WTC11 (cell line): ENCODE results near the gene CD48. TPM values are rescaled to one million over a fixed set of nuclear protein-coding genes. Genes with fewer than 3 reads are reported as not detected.

Experiments used
- ATAC-seq: fragments of 200-7000 bp; cut with Tn5 transposase; 2 replicates; pipeline ENCODE4 v1.10.0; 2021; ENCODE audit warnings: mild to moderate bottlenecking, moderate library complexity
- CTCF ChIA-PET: fragments of 300-600 bp; sonication (Branson Sonifier 250); formaldehyde crosslinking; loops from one replicate; lab custom pipeline; 2021; ENCODE audit warnings: antibody characterized with exemption; lab: Charles Lee
- POLR2A ChIA-PET: fragments of 350-600 bp; sonication (Branson Sonifier 250); formaldehyde crosslinking; loops from one replicate; lab custom pipeline; 2021; ENCODE audit warnings: antibody characterized with exemption; lab: Charles Lee
- DNase-seq: peaks from one replicate; pipeline ENCODE4 v3.0.0; 2021; ENCODE audit warnings: low spot score
- H3K27ac Mint-ChIP-seq: 2 replicates; pipeline ENCODE4 v1.8.0; 2021; ENCODE audit warnings: mixed read lengths
- H3K27me3 Mint-ChIP-seq: 2 replicates; pipeline ENCODE4 v1.8.0; 2021; ENCODE audit warnings: low read depth, mild to moderate bottlenecking, moderate library complexity, mixed read lengths
- H3K36me3 Mint-ChIP-seq: 2 replicates; pipeline ENCODE4 v1.8.0; 2021; ENCODE audit warnings: mixed read lengths
- H3K4me1 Mint-ChIP-seq: 2 replicates; pipeline ENCODE4 v1.8.0; 2022; ENCODE audit warnings: mixed read lengths
- H3K4me3 Mint-ChIP-seq: 2 replicates; pipeline ENCODE4 v1.8.0; 2021; ENCODE audit warnings: mild to moderate bottlenecking, moderate library complexity, mixed read lengths
- H3K9me3 Mint-ChIP-seq: 2 replicates; pipeline ENCODE4 v1.8.0; 2021; ENCODE audit warnings: mixed read lengths
- ARID4B ChIP-seq: sonication (generic); formaldehyde crosslinking; IDR thresholded peaks from 2 replicates; pipeline ENCODE4 v1.8.0; 2023; ENCODE audit warnings: missing genetic modification reagents, mild to moderate bottlenecking, borderline replicate concordance
- ESRRA ChIP-seq: sonication (generic); formaldehyde crosslinking; IDR thresholded peaks from 2 replicates; pipeline ENCODE4 v1.8.1; 2022; ENCODE audit warnings: mild to moderate bottlenecking, missing genetic modification reagents, borderline replicate concordance
- ETV6 ChIP-seq: sonication (generic); formaldehyde crosslinking; IDR thresholded peaks from 2 replicates; pipeline ENCODE4 v1.8.1; 2022; ENCODE audit warnings: mild to moderate bottlenecking, missing genetic modification reagents
- JUN ChIP-seq: sonication (generic); formaldehyde crosslinking; IDR thresholded peaks from 2 replicates; pipeline ENCODE4 v1.8.0; 2023; ENCODE audit warnings: mild to moderate bottlenecking, missing genetic modification reagents
- NFE2L1 ChIP-seq: sonication (generic); formaldehyde crosslinking; IDR thresholded peaks from 2 replicates; pipeline ENCODE4 v1.8.1; 2023; ENCODE audit warnings: missing genetic modification reagents
- NR1H2 ChIP-seq: sonication (generic); formaldehyde crosslinking; IDR thresholded peaks from 2 replicates; pipeline ENCODE4 v1.9.0; 2021; ENCODE audit warnings: mild to moderate bottlenecking, moderate library complexity, missing genetic modification reagents
- RORB ChIP-seq: fragments of 250-450 bp; sonication (Bioruptor Pico); IDR thresholded peaks from 2 replicates; pipeline ENCODE4 v1.9.0; 2021; ENCODE audit warnings: mild to moderate bottlenecking
- ZNF317 ChIP-seq: sonication (generic); formaldehyde crosslinking; IDR thresholded peaks from 2 replicates; pipeline ENCODE4 v1.8.1; 2023; ENCODE audit warnings: low read depth, mild to moderate bottlenecking, moderate library complexity, missing genetic modification reagents, borderline replicate concordance
- total RNA-seq: library from RNA; stranded (reverse); gene quantifications from 3 replicates; pipeline ENCODE4 v1.2.3, GENCODE V29; 2021
- TF ChIP-seq, protein P1 (sequence below): fragments of 250-450 bp; sonication (Bioruptor Pico); IDR thresholded peaks from 2 replicates; pipeline ENCODE4 v1.9.0; 2021; ENCODE audit warnings: moderate library complexity, mild to moderate bottlenecking, inconsistent platforms, borderline replicate concordance
- TF ChIP-seq, protein P2 (sequence below): sonication (generic); formaldehyde crosslinking; IDR thresholded peaks from 2 replicates; pipeline ENCODE4 v1.8.1; 2022; ENCODE audit warnings: low read depth, missing genetic modification reagents, borderline replicate concordance
- TF ChIP-seq, protein P3 (sequence below): sonication (generic); formaldehyde crosslinking; IDR thresholded peaks from 2 replicates; pipeline ENCODE4 v1.8.0; 2023; ENCODE audit warnings: missing genetic modification reagents
- TF ChIP-seq, protein P4 (sequence below): sonication (generic); formaldehyde crosslinking; IDR thresholded peaks from 2 replicates; pipeline ENCODE4 v1.8.1; 2023; ENCODE audit warnings: mild to moderate bottlenecking, moderate library complexity, missing genetic modification reagents
- TF ChIP-seq, protein P5 (sequence below): sonication (generic); formaldehyde crosslinking; IDR thresholded peaks from 2 replicates; pipeline ENCODE4 v1.8.1; 2023; ENCODE audit warnings: mild to moderate bottlenecking, missing genetic modification reagents
- TF ChIP-seq, protein P6 (sequence below): sonication (generic); formaldehyde crosslinking; IDR thresholded peaks from 2 replicates; pipeline ENCODE4 v1.8.0; 2022; ENCODE audit warnings: missing genetic modification reagents
- TF ChIP-seq, protein P7 (sequence below): sonication (generic); formaldehyde crosslinking; IDR thresholded peaks from 2 replicates; pipeline ENCODE4 v1.8.0; 2022; ENCODE audit warnings: mild to moderate bottlenecking, missing genetic modification reagents

The CD48 gene
- total RNA-seq, 1 experiment from 2014 or later: 0.66 TPM

GRCh38 chr1:160680399-160680798 lies 31.2 kb downstream of the CD48 start:
- Mint-ChIP-seq H3K27me3 (no peaks in the 10 kb centered on the region; the same call in 1 of the 2 replicates), H3K36me3 (peaks cover 23% of the 10 kb centered on the region), H3K27ac (no peak overlapping the region), H3K9me3 (peaks cover 7% of the 10 kb centered on the region), H3K4me1 (peaks cover 14% of the 10 kb centered on the region), H3K4me3 (no peak overlapping the region)
- CTCF ChIA-PET: interaction anchor here (0.7 to 2.9 kb wide), 19 partner anchors 8 to 307 kb away, joined by 3 to 26 read pairs (median 5); partner anchors contain the start of gene ITLN2
- DNase-seq (no peak), ATAC-seq (no peak)
- TF ChIP-seq, protein P1, sequence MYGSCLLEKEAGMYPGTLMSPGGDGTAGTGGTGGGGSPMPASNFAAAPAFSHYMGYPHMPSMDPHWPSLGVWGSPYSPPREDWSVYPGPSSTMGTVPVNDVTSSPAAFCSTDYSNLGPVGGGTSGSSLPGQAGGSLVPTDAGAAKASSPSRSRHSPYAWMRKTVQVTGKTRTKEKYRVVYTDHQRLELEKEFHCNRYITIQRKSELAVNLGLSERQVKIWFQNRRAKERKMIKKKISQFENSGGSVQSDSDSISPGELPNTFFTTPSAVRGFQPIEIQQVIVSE (CRISPR knock-in tag): no peak
- no peak for TF ChIP-seq ARID4B (CRISPR knock-in tag)
- no peak for TF ChIP-seq NFE2L1 (CRISPR knock-in tag)
- POLR2A ChIA-PET: no interaction called here

GRCh38 chr1:160679893-160680292 lies 31.7 kb downstream of the CD48 start:
- ChIA-PET CTCF (interaction anchor here (1.5 to 2.8 kb wide), 3 partner anchors 36 to 308 kb away, joined by 3 to 26 read pairs (median 4); no protein-coding TSS in a partner anchor), POLR2A (no interaction called here)
- ATAC-seq: no peak
- TF ChIP-seq ZNF317 (CRISPR knock-in tag): no peak
- TF ChIP-seq, protein P2, sequence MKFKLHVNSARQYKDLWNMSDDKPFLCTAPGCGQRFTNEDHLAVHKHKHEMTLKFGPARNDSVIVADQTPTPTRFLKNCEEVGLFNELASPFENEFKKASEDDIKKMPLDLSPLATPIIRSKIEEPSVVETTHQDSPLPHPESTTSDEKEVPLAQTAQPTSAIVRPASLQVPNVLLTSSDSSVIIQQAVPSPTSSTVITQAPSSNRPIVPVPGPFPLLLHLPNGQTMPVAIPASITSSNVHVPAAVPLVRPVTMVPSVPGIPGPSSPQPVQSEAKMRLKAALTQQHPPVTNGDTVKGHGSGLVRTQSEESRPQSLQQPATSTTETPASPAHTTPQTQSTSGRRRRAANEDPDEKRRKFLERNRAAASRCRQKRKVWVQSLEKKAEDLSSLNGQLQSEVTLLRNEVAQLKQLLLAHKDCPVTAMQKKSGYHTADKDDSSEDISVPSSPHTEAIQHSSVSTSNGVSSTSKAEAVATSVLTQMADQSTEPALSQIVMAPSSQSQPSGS (CRISPR knock-in tag): no peak
- TF ChIP-seq, protein P3, sequence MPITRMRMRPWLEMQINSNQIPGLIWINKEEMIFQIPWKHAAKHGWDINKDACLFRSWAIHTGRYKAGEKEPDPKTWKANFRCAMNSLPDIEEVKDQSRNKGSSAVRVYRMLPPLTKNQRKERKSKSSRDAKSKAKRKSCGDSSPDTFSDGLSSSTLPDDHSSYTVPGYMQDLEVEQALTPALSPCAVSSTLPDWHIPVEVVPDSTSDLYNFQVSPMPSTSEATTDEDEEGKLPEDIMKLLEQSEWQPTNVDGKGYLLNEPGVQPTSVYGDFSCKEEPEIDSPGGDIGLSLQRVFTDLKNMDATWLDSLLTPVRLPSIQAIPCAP: no peak
- TF ChIP-seq, protein P4, sequence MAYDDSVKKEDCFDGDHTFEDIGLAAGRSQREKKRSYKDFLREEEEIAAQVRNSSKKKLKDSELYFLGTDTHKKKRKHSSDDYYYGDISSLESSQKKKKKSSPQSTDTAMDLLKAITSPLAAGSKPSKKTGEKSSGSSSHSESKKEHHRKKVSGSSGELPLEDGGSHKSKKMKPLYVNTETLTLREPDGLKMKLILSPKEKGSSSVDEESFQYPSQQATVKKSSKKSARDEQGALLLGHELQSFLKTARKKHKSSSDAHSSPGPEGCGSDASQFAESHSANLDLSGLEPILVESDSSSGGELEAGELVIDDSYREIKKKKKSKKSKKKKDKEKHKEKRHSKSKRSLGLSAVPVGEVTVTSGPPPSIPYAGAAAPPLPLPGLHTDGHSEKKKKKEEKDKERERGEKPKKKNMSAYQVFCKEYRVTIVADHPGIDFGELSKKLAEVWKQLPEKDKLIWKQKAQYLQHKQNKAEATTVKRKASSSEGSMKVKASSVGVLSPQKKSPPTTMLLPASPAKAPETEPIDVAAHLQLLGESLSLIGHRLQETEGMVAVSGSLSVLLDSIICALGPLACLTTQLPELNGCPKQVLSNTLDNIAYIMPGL (CRISPR knock-in tag): no peak
- TF ChIP-seq, protein P5, sequence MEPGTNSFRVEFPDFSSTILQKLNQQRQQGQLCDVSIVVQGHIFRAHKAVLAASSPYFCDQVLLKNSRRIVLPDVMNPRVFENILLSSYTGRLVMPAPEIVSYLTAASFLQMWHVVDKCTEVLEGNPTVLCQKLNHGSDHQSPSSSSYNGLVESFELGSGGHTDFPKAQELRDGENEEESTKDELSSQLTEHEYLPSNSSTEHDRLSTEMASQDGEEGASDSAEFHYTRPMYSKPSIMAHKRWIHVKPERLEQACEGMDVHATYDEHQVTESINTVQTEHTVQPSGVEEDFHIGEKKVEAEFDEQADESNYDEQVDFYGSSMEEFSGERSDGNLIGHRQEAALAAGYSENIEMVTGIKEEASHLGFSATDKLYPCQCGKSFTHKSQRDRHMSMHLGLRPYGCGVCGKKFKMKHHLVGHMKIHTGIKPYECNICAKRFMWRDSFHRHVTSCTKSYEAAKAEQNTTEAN: no peak
- TF ChIP-seq, protein P6, sequence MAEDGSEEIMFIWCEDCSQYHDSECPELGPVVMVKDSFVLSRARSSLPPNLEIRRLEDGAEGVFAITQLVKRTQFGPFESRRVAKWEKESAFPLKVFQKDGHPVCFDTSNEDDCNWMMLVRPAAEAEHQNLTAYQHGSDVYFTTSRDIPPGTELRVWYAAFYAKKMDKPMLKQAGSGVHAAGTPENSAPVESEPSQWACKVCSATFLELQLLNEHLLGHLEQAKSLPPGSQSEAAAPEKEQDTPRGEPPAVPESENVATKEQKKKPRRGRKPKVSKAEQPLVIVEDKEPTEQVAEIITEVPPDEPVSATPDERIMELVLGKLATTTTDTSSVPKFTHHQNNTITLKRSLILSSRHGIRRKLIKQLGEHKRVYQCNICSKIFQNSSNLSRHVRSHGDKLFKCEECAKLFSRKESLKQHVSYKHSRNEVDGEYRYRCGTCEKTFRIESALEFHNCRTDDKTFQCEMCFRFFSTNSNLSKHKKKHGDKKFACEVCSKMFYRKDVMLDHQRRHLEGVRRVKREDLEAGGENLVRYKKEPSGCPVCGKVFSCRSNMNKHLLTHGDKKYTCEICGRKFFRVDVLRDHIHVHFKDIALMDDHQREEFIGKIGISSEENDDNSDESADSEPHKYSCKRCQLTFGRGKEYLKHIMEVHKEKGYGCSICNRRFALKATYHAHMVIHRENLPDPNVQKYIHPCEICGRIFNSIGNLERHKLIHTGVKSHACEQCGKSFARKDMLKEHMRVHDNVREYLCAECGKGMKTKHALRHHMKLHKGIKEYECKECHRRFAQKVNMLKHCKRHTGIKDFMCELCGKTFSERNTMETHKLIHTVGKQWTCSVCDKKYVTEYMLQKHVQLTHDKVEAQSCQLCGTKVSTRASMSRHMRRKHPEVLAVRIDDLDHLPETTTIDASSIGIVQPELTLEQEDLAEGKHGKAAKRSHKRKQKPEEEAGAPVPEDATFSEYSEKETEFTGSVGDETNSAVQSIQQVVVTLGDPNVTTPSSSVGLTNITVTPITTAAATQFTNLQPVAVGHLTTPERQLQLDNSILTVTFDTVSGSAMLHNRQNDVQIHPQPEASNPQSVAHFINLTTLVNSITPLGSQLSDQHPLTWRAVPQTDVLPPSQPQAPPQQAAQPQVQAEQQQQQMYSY (CRISPR knock-in tag): no peak
- TF ChIP-seq RORB: no peak
- TF ChIP-seq ETV6 (CRISPR knock-in tag): no peak
- TF ChIP-seq ESRRA: no peak
- TF ChIP-seq, protein P7, sequence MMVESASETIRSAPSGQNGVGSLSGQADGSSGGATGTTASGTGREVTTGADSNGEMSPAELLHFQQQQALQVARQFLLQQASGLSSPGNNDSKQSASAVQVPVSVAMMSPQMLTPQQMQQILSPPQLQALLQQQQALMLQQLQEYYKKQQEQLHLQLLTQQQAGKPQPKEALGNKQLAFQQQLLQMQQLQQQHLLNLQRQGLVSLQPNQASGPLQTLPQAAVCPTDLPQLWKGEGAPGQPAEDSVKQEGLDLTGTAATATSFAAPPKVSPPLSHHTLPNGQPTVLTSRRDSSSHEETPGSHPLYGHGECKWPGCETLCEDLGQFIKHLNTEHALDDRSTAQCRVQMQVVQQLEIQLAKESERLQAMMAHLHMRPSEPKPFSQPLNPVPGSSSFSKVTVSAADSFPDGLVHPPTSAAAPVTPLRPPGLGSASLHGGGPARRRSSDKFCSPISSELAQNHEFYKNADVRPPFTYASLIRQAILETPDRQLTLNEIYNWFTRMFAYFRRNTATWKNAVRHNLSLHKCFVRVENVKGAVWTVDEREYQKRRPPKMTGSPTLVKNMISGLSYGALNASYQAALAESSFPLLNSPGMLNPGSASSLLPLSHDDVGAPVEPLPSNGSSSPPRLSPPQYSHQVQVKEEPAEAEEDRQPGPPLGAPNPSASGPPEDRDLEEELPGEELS (CRISPR knock-in tag): no peak
- TF ChIP-seq JUN (CRISPR knock-in tag): no peak
- no peak for TF ChIP-seq NFE2L1 (CRISPR knock-in tag)
- TF ChIP-seq NR1H2 (CRISPR knock-in tag): no peak
- no peak overlapping the region for H3K27ac Mint-ChIP-seq
- H3K9me3 Mint-ChIP-seq: peaks cover 2% of the 10 kb centered on the region; the same call in 1 of the 2 replicates
- no peak overlapping the region for H3K4me3 Mint-ChIP-seq
- no peaks in the 10 kb centered on the region; the same call in 1 of the 2 replicates for H3K27me3 Mint-ChIP-seq
- H3K4me1 Mint-ChIP-seq: peaks cover 14% of the 10 kb centered on the region
- no peak for DNase-seq
- H3K36me3 Mint-ChIP-seq: peaks cover 18% of the 10 kb centered on the region
